Liver (tissue), 9 donors: ENCODE results near the gene COMMD6. TPM values are rescaled to one million over a fixed set of nuclear protein-coding genes. Genes with fewer than 3 reads are reported as not detected.

ENCODE experiments used
- DNase-seq: peaks from one replicate; pipeline ENCODE4 v3.0.0-alpha.2; 2017; ENCODE audit warnings: low spot score
- H3K27ac ChIP-seq, 2 donors: one replicate each; pipeline ENCODE4 v1.7.0; 2013; ENCODE audit warnings: inconsistent platforms in 2 of 2, low read length in 2 of 2, control low read depth in 1 of 2, low read depth in 1 of 2, mild to moderate bottlenecking in 1 of 2
- H3K27me3 ChIP-seq, 4 donors: one replicate each; pipeline versions ENCODE4 v1.6.1 to v1.7.0; 2013; ENCODE audit warnings: low read length in 3 of 4, inconsistent platforms in 1 of 4, mild to moderate bottlenecking in 1 of 4, moderate library complexity in 1 of 4; ENCODE audit not compliant: control insufficient read depth in 4 of 4, insufficient read depth in 4 of 4
- H3K36me3 ChIP-seq, 4 donors: one replicate each; pipeline versions ENCODE4 v1.6.1 to v1.7.0; 2013; ENCODE audit warnings: low read length in 3 of 4, mild to moderate bottlenecking in 3 of 4, low read depth in 1 of 4, moderate library complexity in 1 of 4; ENCODE audit not compliant: control insufficient read depth in 4 of 4, insufficient read depth in 3 of 4
- H3K4me1 ChIP-seq, 4 donors: one replicate each; pipeline versions ENCODE4 v1.6.1 to v1.7.0; 2013; ENCODE audit warnings: low read length in 3 of 4, mild to moderate bottlenecking in 3 of 4, moderate library complexity in 1 of 4; ENCODE audit not compliant: control insufficient read depth in 4 of 4, insufficient read depth in 4 of 4
- H3K4me3 ChIP-seq, 3 donors: one replicate each; pipeline versions ENCODE4 v1.6.1 to v1.7.0; 2013; ENCODE audit warnings: low read length in 3 of 3, control low read depth in 1 of 3, low read depth in 1 of 3, mild to moderate bottlenecking in 1 of 3
- H3K9ac ChIP-seq, 2 donors: one replicate each; pipeline ENCODE4 v1.7.0; 2013; ENCODE audit warnings: low read length in 2 of 2, mild to moderate bottlenecking in 2 of 2, moderate library complexity in 2 of 2, control low read depth in 1 of 2, low read depth in 1 of 2
- H3K9me3 ChIP-seq, 4 donors: one replicate each; pipeline versions ENCODE4 v1.6.1 to v1.7.0; 2013; ENCODE audit warnings: low read length in 3 of 4; ENCODE audit not compliant: control insufficient read depth in 4 of 4
- ATF3 ChIP-seq: IDR thresholded peaks from 2 replicates; pipeline ENCODE4 v1.6.1; 2016; ENCODE audit warnings: antibody characterized with exemption
- CTCF ChIP-seq: fragments of 150-350 bp; IDR thresholded peaks from 2 replicates; pipeline ENCODE4 v1.5.1; 2017; ENCODE audit warnings: improper control_type of control experiment, low read depth, low read length; ENCODE audit not compliant: missing input control
- EGR1 ChIP-seq, 2 donors: IDR thresholded peaks; 2 replicates each; pipeline ENCODE4 v1.6.1; 2016 to 2018; ENCODE audit warnings: antibody characterized with exemption in 2 of 2, low read depth in 2 of 2
- FOXA1 ChIP-seq: IDR thresholded peaks from 2 replicates; pipeline ENCODE4 v1.6.1; 2016; ENCODE audit warnings: antibody characterized with exemption
- FOXA2 ChIP-seq: IDR thresholded peaks from 2 replicates; pipeline ENCODE4 v1.6.1; 2016; ENCODE audit warnings: antibody characterized with exemption
- GABPA ChIP-seq, 2 donors: IDR thresholded peaks in 1 of 2; conservative IDR thresholded peaks in 1 of 2; 2 replicates each; pipeline ENCODE4 v1.6.1; 2016; ENCODE audit warnings: antibody characterized with exemption in 2 of 2, mild to moderate bottlenecking in 1 of 2, moderate library complexity in 1 of 2
- HNF4A ChIP-seq, 2 donors: conservative IDR thresholded peaks; 2 replicates each; pipeline ENCODE4 v1.6.1; 2016; ENCODE audit warnings: antibody characterized with exemption in 2 of 2, mild to moderate bottlenecking in 2 of 2
- HNF4G ChIP-seq: IDR thresholded peaks from 2 replicates; pipeline ENCODE4 v1.6.1; 2016; ENCODE audit warnings: antibody characterized with exemption
- MAX ChIP-seq: IDR thresholded peaks from 2 replicates; pipeline ENCODE4 v1.6.1; 2016; ENCODE audit warnings: antibody characterized with exemption
- NR2F2 ChIP-seq: IDR thresholded peaks from 2 replicates; pipeline ENCODE4 v1.6.1; 2016; ENCODE audit warnings: antibody characterized with exemption
- RAD21 ChIP-seq, 2 donors: IDR thresholded peaks; 2 replicates each; pipeline ENCODE4 v1.6.1; 2016; ENCODE audit warnings: antibody characterized with exemption in 2 of 2, mild to moderate bottlenecking in 2 of 2
- REST ChIP-seq: IDR thresholded peaks from 2 replicates; pipeline ENCODE4 v1.6.1; 2016; ENCODE audit warnings: antibody characterized with exemption, mild to moderate bottlenecking
- RXRA ChIP-seq, 2 donors: IDR thresholded peaks; 2 replicates each; pipeline ENCODE4 v1.6.1; 2017 to 2018; ENCODE audit warnings: antibody characterized with exemption in 2 of 2, mild to moderate bottlenecking in 1 of 2
- SP1 ChIP-seq: IDR thresholded peaks from 2 replicates; pipeline ENCODE4 v1.6.1; 2018; ENCODE audit warnings: antibody characterized with exemption, mild to moderate bottlenecking
- YY1 ChIP-seq: IDR thresholded peaks from 2 replicates; pipeline ENCODE4 v1.6.1; 2016; ENCODE audit warnings: antibody characterized with exemption, mild to moderate bottlenecking
- WGBS: extraction: QIAGEN DNeasy Blood & Tissue Kit; methylation state at CpG from one replicate; pipeline ENCODE4 v1.1.7; 2013; 5-methylcytosine and 5-hydroxymethylcytosine counted together
- polyA plus RNA-seq, 2 donors: library from polyadenylated mRNA; stranded (reverse) in 1 of 2; unstranded in 1 of 2; fragments of 200-250 nt in 1 of 2; fragments of >200 nt in 1 of 2; fragmentation: Nextera tagmentation in 1 of 2; extraction: Ambion mirVana in 1 of 2; gene quantifications; one replicate each; pipeline versions ENCODE4 v1.2.1 to v1.2.3, GENCODE V29; 2013 to 2015
- total RNA-seq, 2 donors: library from RNA; depleted of rRNA; stranded (reverse); fragments of >200 nt; gene quantifications; one replicate each; pipeline ENCODE4 v1.2.3, GENCODE V29; 2014
- donor health status: healthy.
- donor health status: healthy.
- donor health status: healthy.
- donor health status: healthy.
- donor health status: healthy.

The COMMD6 gene
- total and polyA plus RNA-seq, 4 donors, result 10.1 to 149 (median 44.4) TPM

GRCh38 chr13:75518439-75519088 lies 19.1 kb downstream of the COMMD6 start (continued):
- TF ChIP-seq HNF4A (conservative IDR thresholded peaks at IDR 0.05) (no peak), MAX (no peak), FOXA1 (no peak), RXRA (IDR thresholded peaks at IDR 0.05) (no peak), FOXA2 (no peak), EGR1 (IDR thresholded peaks at IDR 0.05; ENCODE audit: low read depth in 2 of 2) (no peak), RAD21 (IDR thresholded peaks at IDR 0.05) (no peak), YY1 (no peak), ATF3 (no peak)

- Histone ChIP-seq H3K4me3 (no peak overlapping the region), H3K36me3 (no peaks in the 10 kb centered on the region), H3K27me3 (no peaks in the 10 kb centered on the region), H3K4me1 (no peaks in the 10 kb centered on the region), H3K9ac (no peak overlapping the region), H3K9me3 (no peaks in the 10 kb centered on the region), H3K27ac (no peak overlapping the region)
- TF ChIP-seq REST, result no peak
- no peak for TF ChIP-seq ATF3
- no peak for TF ChIP-seq RXRA (IDR thresholded peaks at IDR 0.05)
- TF ChIP-seq SP1, result no peak
- TF ChIP-seq NR2F2, result no peak
- TF ChIP-seq CTCF, result no peak
- no peak for TF ChIP-seq HNF4G
- no peak for TF ChIP-seq GABPA (IDR thresholded peaks at IDR 0.05 in 1 of 2, conservative IDR thresholded peaks at IDR 0.05 in 1 of 2)
- no peak for TF ChIP-seq HNF4A (conservative IDR thresholded peaks at IDR 0.05)
- TF ChIP-seq EGR1 (IDR thresholded peaks at IDR 0.05; ENCODE audit: low read depth in 2 of 2), result no peak
- no peak for TF ChIP-seq YY1
- no peak for TF ChIP-seq FOXA1
- no peak for DNase-seq
- 79% methylated on average over 3 of the region's 3 CpGs for WGBS
Observed at GRCh38 chr13:75514080-75514995, 23.3 kb downstream of the COMMD6 start.
